ENCODE results near the gene SLITRK1. TPM values are rescaled to one million over a fixed set of nuclear protein-coding genes. Genes with fewer than 3 reads are reported as not detected.

SLITRK1 gene
- total RNA-seq, 2 experiments from 2014 or later, result not detected

GRCh38 chr13:83827338-83827737 lies 54.9 kb downstream of the SLITRK1 start:
- H3K4me3 ChIP-seq (ENCODE audit: low read depth, low read length, poor library complexity, severe bottlenecking), result no peak overlapping the region
- H2AFZ ChIP-seq (ENCODE audit: low read length), result no peak overlapping the region
- intact Hi-C loops (cut with micrococcal nuclease; ENCODE audit: unreplicated experiment), result no loop called here
- TF ChIP-seq CTCF (conservative IDR thresholded peaks at IDR 0.05; ENCODE audit: low read length) (no peak), EZH2phosphoT487 (IDR thresholded peaks at IDR 0.05; ENCODE audit: borderline replicate concordance, low read depth, low read length) (no peak)
- H3K36me3 ChIP-seq (ENCODE audit: insufficient read depth, low read length), result no peaks in the 10 kb centered on the region
- no TSS peak for BruUV-seq (replicated peaks)
- H3K4me2 ChIP-seq (ENCODE audit: low read length), result no peak overlapping the region
- H3K9me2 ChIP-seq (ENCODE audit: insufficient read depth, low read length), result no peaks in the 10 kb centered on the region
- H4K20me1 ChIP-seq (ENCODE audit: insufficient read depth, low read length), result no peaks in the 10 kb centered on the region
- ChIA-PET POLR2A (interaction anchor here (0.6 kb wide), 1 partner anchor 434 kb away, joined by 3 read pairs; no protein-coding TSS in a partner anchor), CTCF (ENCODE audit: unreplicated experiment) (no interaction called here)
- DNase-seq (ENCODE audit: low spot score), result no peak
- no peaks in the 10 kb centered on the region for H3K4me1 ChIP-seq (ENCODE audit: insufficient read depth, low read length, poor library complexity, severe bottlenecking)
- no peaks in the 10 kb centered on the region for H3K79me2 ChIP-seq (ENCODE audit: insufficient read depth, low read depth, low read length)
- H3K9me3 ChIP-seq (ENCODE audit: low read length), result 0 out of 2 replicates have a peak, but pooled peaks cover 5% of the 10 kb centered on the region
- H3K27ac ChIP-seq (ENCODE audit: low read depth, low read length, poor library complexity, severe bottlenecking), result no peak overlapping the region
